Mucosa of stomach (tissue), 1 donor: ENCODE results near the gene TUBB1.
"Not testable (repeated sequence)": the region's sequence is repeated elsewhere in the genome, so short reads cannot be mapped to it uniquely, and the experiment has no call there.

Experiments
- H3K27me3 ChIP-seq: one replicate; pipeline ENCODE4 v1.7.0; 2013; ENCODE audit warnings: mild to moderate bottlenecking, low read length; ENCODE audit not compliant: control insufficient read depth, insufficient read depth
- H3K36me3 ChIP-seq: one replicate; pipeline ENCODE4 v1.7.0; 2013; ENCODE audit warnings: low read length; ENCODE audit not compliant: control insufficient read depth, insufficient read depth
- H3K4me1 ChIP-seq: one replicate; pipeline ENCODE4 v1.7.0; 2013; ENCODE audit warnings: mild to moderate bottlenecking, low read length; ENCODE audit not compliant: control insufficient read depth, insufficient read depth
- H3K4me3 ChIP-seq: one replicate; pipeline ENCODE4 v1.7.0; 2013; ENCODE audit warnings: low read length
- H3K9ac ChIP-seq: one replicate; pipeline ENCODE4 v1.7.0; 2013; ENCODE audit warnings: mild to moderate bottlenecking, low read length, moderate library complexity
- H3K9me3 ChIP-seq: one replicate; pipeline ENCODE4 v1.7.0; 2013; ENCODE audit warnings: mild to moderate bottlenecking, low read length, moderate library complexity; ENCODE audit not compliant: control insufficient read depth
- donor health status: Pancreatic carcinoma.

TUBB1 gene

DNA sequence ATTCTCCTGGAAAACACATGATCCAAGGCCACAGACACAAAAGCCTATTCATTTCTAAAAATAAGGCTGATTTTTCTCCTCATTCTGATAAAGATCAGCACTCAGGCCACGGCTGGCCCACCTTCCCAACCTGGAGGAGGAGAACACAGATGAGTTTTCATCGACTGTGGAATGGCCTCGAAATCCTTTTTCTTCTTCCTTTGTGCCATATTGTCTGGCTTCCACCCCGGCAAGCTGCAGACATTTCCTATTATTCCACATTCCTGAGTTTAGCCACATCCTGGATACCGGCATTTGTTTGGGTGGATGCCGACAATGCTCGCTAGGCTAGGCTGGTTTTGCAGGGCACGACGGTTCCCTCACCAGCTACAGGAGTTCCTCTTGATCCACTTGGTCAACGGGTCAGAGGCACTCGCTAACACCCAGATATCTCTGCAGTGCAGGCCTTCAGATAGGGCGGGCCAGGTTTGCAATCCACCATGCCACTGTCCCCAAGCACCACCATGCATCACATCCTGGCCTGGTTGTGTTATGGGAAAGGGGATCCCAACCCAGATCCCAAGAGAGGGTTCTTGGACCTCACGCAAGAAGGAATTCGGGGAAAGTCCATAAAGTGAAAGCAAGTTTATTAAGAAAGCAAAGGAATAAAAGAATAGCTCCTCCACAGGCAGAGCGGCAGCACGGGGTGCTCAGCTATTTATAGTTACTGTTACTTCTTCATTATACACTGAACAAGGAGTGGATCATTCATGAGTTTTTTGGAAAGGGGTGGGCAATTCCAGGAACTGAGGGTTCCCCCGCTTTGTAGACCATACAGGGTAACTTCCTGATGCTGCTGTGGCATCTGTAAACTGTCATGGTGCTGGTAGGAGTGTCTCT lies 8.0 kb upstream of the TUBB1 start:
- Histone ChIP-seq H3K4me3 (no peak overlapping the region), H3K27me3 (no peaks in the 10 kb centered on the region), H3K9me3 (no peaks in the 10 kb centered on the region), H3K9ac (no peak overlapping the region), H3K36me3 (no peaks in the 10 kb centered on the region), H3K4me1 (peaks cover 34% of the 10 kb centered on the region)

DNA sequence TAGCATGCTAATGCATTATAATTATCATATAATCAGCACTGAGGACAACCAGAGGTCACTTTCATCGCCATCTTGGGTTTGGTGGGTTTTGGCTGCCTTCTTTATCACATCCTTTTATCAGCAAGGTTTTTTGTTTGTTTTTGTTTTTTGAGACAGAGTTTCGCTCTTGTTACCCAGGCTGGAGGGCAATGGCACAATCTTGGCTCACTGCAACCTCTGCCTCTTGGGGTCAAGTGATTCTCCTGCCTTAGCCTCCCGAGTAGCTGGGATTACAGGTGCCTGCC lies 7.4 kb upstream of the TUBB1 start:
- H3K4me3 ChIP-seq, H3K36me3 ChIP-seq, H3K27me3 ChIP-seq, H3K9ac ChIP-seq, H3K9me3 ChIP-seq: not testable (repeated sequence)
- peaks cover 31% of the 10 kb centered on the region for H3K4me1 ChIP-seq

GRCh38 chr20:59013031-59013951 lies 5.9 kb upstream of the TUBB1 start:
- Histone ChIP-seq H3K9ac (no peak overlapping the region), H3K36me3 (no peaks in the 10 kb centered on the region), H3K4me3 (no peak overlapping the region), H3K9me3 (no peaks in the 10 kb centered on the region), H3K4me1 (peaks cover 20% of the 10 kb centered on the region), H3K27me3 (no peaks in the 10 kb centered on the region)

DNA sequence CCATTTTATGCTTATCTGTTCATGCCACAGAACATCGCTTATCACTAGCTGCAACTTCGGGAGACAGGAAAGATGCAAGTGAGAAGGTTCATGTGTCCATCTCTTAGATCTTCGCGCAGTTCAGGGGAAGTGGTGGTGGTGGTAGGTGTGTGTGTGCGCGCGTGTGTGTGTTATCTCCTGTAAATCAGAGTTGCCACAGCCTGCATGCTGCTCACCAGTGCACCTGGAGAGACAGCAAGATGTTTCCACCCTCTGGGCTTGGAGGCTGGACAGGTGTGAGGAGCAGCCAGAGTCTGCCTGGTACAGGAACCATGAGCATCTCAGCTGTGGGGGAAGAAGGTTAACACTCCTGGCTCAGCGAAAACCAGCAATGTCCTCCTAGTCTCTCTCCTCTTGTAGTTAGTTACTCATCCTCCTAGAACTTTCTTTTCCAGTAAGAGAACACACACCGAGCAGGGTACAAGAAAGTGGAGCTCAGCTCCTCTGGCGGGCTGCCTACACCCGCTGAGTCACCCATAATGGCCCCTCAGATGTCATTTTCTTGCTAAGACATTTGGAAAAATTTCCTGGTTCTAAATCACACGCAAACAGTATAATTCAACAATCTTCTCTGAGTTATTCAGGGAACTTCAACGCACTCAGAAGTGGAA lies 5.1 kb upstream of the TUBB1 start:
- Histone ChIP-seq H3K9ac (no peak overlapping the region), H3K9me3 (no peaks in the 10 kb centered on the region), H3K4me3 (no peak overlapping the region), H3K27me3 (no peaks in the 10 kb centered on the region), H3K4me1 (peaks cover 20% of the 10 kb centered on the region), H3K36me3 (no peaks in the 10 kb centered on the region)

- H3K4me1 ChIP-seq: peaks cover 18% of the 10 kb centered on the region
- H3K27me3 ChIP-seq: no peaks in the 10 kb centered on the region
- H3K9ac ChIP-seq: no peak overlapping the region
- H3K36me3 ChIP-seq: no peaks in the 10 kb centered on the region
- H3K4me3 ChIP-seq: no peak overlapping the region
- H3K9me3 ChIP-seq: no peaks in the 10 kb centered on the region
Measured at GRCh38 chr20:59014680-59015389, 4.4 kb upstream of the TUBB1 start.

GRCh38 chr20:59015411-59015810 lies 3.8 kb upstream of the TUBB1 start:
- H3K4me1 ChIP-seq: peaks cover 13% of the 10 kb centered on the region
- no peak overlapping the region for H3K4me3 ChIP-seq
- H3K9ac ChIP-seq: no peak overlapping the region
- H3K36me3 ChIP-seq: no peaks in the 10 kb centered on the region
- no peaks in the 10 kb centered on the region for H3K9me3 ChIP-seq
- no peaks in the 10 kb centered on the region for H3K27me3 ChIP-seq

DNA sequence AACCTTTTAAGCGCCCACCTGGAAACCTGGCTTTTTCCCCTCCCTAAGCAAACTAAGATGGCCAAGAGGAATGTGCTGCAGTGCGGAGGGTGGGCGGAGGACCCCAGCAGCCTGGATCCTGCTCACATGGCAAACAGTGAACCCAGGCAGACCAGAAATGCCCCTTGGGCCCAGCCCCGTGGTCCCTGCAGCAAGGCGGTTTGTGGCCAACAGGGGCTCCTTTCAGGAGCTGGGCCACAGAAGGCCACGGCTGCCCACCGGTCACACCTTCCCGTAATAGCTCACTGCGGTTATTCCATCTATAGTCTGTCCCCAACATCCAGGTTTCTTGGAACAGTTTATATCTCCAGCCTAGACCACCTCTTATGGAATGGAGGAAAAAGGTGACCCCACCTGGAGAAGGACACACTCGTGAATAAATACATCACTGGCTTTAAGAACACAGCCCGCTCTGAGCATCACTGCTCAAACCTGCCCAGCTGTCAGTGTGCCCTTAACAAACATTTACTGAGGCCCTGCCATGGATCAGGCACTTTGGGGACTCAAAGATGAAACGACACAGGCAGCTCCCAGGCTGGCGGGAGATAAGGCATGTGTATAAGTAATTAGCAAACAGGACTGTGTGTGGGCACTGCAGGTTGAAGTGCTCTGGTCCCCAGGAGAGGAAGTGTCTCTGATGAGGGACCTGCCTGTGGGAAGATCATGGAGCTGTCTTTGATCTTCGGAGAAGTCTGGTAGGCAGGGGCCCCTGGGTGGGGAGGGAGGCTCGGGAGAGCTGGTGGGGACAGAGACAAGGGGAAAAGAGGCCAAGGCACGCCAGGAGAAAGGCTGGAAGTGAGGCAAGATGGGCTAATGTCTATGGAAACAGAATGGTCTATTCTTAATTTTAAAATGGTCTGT lies 3.2 kb upstream of the TUBB1 start:
- Histone ChIP-seq H3K36me3 (no peaks in the 10 kb centered on the region), H3K4me3 (no peak overlapping the region), H3K9ac (no peak overlapping the region), H3K9me3 (no peaks in the 10 kb centered on the region), H3K27me3 (no peaks in the 10 kb centered on the region), H3K4me1 (peaks cover 6% of the 10 kb centered on the region)

DNA sequence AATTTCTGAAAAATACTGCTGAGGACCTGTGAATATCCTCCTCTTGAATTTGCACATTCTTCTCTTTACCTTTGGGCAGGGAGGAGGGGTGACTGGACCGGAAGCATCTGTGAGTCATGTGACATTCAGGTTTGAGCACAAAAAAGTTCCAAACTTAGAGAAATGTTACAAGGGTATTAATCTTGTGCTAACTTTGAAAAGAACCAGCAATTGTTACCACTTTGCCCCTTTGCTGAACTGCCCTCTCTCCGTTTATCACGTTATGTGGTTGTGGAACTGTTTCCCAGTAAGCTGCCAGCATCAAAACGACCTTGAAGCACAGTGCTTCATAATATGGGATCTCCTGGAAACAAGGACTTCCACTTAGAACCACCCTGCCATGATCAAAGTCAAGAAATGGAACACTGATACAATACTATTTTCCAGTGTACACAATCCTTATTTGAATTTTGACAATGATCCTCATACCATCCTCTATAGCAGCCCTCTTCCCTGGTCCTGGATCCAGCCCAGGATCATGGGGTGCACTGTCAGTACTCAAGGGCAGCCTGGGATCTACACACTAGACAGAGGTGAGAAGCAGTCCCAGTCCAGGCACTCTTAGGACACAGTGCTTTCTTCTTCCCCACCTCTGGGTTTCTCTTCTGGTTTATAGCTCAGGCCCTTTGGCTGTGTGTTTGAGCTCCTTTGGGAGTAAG lies 2.3 kb upstream of the TUBB1 start:
- H3K27me3 ChIP-seq: no peaks in the 10 kb centered on the region
- no peaks in the 10 kb centered on the region for H3K36me3 ChIP-seq
- no peaks in the 10 kb centered on the region for H3K4me1 ChIP-seq
- no peaks in the 10 kb centered on the region for H3K9me3 ChIP-seq
- H3K4me3 ChIP-seq: no peak overlapping the region
- no peak overlapping the region for H3K9ac ChIP-seq

DNA sequence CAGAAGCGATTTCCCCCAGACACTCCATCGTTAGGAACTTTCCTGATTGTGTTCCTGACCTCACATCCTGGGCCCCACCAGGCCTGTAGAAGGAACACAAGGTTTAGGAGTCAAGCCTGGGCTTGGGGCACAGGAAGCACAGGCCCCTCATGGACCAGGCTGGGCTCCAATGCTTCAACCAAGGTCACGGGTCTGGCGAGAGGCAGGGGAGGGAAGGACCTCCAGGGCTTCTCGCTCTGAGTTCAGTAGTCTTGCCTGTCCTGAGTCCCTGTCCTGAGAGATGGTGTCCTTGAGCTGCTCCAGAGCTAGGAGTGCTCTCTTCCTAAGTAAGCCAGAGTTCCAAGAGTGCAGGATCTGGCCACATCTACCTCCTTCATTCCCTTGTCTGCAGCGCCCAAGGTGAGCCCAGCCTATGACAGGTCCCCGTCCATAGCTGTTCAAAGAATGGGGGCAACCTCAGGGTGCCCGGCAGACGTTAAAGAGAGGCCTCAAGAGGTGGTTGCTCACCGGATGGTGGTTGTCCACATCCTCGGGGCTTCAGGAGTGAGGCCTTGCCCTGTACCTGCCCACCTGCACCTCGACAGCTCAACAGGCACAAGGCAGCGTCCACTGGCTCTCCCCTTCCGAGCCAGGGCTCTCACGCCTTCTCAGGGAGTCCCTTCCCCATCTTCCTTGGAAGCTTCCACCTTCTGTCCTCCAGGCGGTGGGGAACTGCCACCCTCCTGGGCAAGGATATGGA lies 1.6 kb upstream of the TUBB1 start:
- Histone ChIP-seq H3K4me3 (no peak overlapping the region), H3K9ac (no peak overlapping the region)

GRCh38 chr20:59018817-59019216 lies 412 bp upstream of the TUBB1 start:
- Histone ChIP-seq H3K9me3 (no peaks in the 10 kb centered on the region), H3K4me1 (no peaks in the 10 kb centered on the region), H3K36me3 (no peaks in the 10 kb centered on the region), H3K4me3 (no peak overlapping the region), H3K9ac (no peak overlapping the region), H3K27me3 (no peaks in the 10 kb centered on the region)

More for the DNA sequence above, 1.6 kb upstream of the TUBB1 start:
- no peaks in the 10 kb centered on the region for H3K9me3 ChIP-seq
- H3K36me3 ChIP-seq: no peaks in the 10 kb centered on the region
- H3K27me3 ChIP-seq: no peaks in the 10 kb centered on the region
- H3K4me1 ChIP-seq: no peaks in the 10 kb centered on the region
